PC-9 (cell line): Measurements from ENCODE around the gene RSBN1L.

Experiments used
- EZH2 ChIP-seq: fragments of 200-600 bp; sonication (generic); IDR thresholded peaks from 2 replicates; pipeline ENCODE4 v1.8.0; 2017; ENCODE audit warnings: antibody characterized with exemption, low read depth
- TF ChIP-seq, protein P1 (sequence below): fragments of 200-600 bp; sonication (generic); conservative IDR thresholded peaks from 2 replicates; pipeline ENCODE4 v1.6.1; 2017; ENCODE audit warnings: mixed run types, antibody characterized with exemption, mild to moderate bottlenecking, moderate library complexity

DNA sequence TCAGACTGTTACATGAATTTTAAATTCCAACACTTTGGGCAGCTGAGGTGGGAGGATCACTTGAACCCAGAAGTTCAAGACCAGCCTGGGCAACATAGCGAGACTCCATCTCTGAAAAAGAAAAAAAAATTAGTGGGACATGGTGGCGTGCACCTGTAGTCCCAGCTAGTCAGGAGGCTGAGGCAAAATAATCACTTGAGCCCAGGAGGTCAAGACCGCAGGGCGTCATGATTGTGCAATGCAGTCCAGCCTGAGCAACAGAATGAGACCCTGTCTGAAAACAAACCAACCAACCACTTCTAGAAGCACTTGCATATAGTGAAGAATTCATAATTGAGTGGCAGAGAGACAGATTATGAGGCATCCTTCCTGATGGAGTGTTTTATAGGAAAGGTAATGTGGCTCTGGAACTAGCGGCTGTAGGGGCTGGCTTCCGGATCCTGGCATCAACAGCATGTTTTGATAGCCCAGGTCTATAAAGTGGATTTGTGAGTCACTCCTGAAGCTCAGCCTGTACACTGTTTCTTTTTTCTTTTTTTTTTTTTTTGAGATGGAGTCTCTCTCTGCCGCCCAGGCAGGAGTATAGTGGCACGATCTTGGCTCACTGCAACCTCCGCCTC, 40.3 kb upstream of the RSBN1L start:
- TF ChIP-seq, protein P1, sequence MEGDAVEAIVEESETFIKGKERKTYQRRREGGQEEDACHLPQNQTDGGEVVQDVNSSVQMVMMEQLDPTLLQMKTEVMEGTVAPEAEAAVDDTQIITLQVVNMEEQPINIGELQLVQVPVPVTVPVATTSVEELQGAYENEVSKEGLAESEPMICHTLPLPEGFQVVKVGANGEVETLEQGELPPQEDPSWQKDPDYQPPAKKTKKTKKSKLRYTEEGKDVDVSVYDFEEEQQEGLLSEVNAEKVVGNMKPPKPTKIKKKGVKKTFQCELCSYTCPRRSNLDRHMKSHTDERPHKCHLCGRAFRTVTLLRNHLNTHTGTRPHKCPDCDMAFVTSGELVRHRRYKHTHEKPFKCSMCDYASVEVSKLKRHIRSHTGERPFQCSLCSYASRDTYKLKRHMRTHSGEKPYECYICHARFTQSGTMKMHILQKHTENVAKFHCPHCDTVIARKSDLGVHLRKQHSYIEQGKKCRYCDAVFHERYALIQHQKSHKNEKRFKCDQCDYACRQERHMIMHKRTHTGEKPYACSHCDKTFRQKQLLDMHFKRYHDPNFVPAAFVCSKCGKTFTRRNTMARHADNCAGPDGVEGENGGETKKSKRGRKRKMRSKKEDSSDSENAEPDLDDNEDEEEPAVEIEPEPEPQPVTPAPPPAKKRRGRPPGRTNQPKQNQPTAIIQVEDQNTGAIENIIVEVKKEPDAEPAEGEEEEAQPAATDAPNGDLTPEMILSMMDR, result no peak
- TF ChIP-seq EZH2, result no peak
